Uterus (tissue), 2 donors: ENCODE measurements around the gene KLF16.

Experiments used
- CTCF ChIP-seq, 4 experiments: fragments of 200-600 bp in 2 of 4; fragments of 450-650 bp in 2 of 4; sonication (generic) in 2 of 4; IDR thresholded peaks; one replicate each; pipeline ENCODE4 v1.5.1; 2016 to 2019; ENCODE audit warnings: antibody characterized with exemption in 4 of 4, mild to moderate bottlenecking in 2 of 4, moderate library complexity in 1 of 4
- POLR2A ChIP-seq, 2 donors: fragments of 450-650 bp; IDR thresholded peaks; one replicate each; pipeline ENCODE4 v1.6.1; 2016; ENCODE audit warnings: antibody characterized with exemption in 2 of 2, mild to moderate bottlenecking in 1 of 2, moderate library complexity in 1 of 2

GRCh38 chr19:1904860-1905109 lies 41.4 kb upstream of the KLF16 start:
- TF ChIP-seq POLR2A (IDR thresholded peaks at IDR 0.05) (no peak), CTCF (IDR thresholded peaks at IDR 0.05) (peak in 1 of 4 experiments; percentile 5)
